ENCODE measurements around the gene FAM117B.

Gene FAM117B

GRCh38 chr2:202634556-202635427 lies at the start of gene FAM117B:
Gene FAM117B, plus strand, starts transcription at chr2:202634969. Its CDS starts 219 bp downstream, at chr2:202635188.
- H3K4me3 ChIP-seq (ENCODE audit: low read depth, low read length): peak within 1 kb of the TSS; percentile 93
- no peak for TF ChIP-seq CTCF (conservative IDR thresholded peaks at IDR 0.05; ENCODE audit: low read depth, low read length)
- DNase-seq (ENCODE audit: low read depth): peak; percentile 96

- peak; percentile 98 for TF ChIP-seq CTCF (conservative IDR thresholded peaks at IDR 0.05; ENCODE audit: low read depth, low read length)
- peak overlapping the region; percentile 22 for H3K4me3 ChIP-seq (ENCODE audit: low read depth, low read length)
- DNase-seq (ENCODE audit: low read depth): peak; percentile 78
These were observed 45.9 kb upstream of the FAM117B start for GRCh38 chr2:202588647-202589581.

GRCh38 chr2:202589582-202589949 lies 45.2 kb upstream of the FAM117B start:
- no peak overlapping the region for H3K4me3 ChIP-seq (ENCODE audit: low read depth, low read length)
- no peak for TF ChIP-seq CTCF (conservative IDR thresholded peaks at IDR 0.05; ENCODE audit: low read depth, low read length)
- no peak for DNase-seq (ENCODE audit: low read depth)

- DNase-seq (ENCODE audit: low read depth): peak; percentile 26
- no peak overlapping the region for H3K4me3 ChIP-seq (ENCODE audit: low read depth, low read length)
- TF ChIP-seq CTCF (conservative IDR thresholded peaks at IDR 0.05; ENCODE audit: low read depth, low read length): no peak
These were observed 42.2 kb upstream of the FAM117B start for GRCh38 chr2:202592566-202592965.

- no peak for TF ChIP-seq CTCF (conservative IDR thresholded peaks at IDR 0.05; ENCODE audit: low read depth, low read length)
- H3K4me3 ChIP-seq (ENCODE audit: low read depth, low read length): no peak overlapping the region
- no peak for DNase-seq (ENCODE audit: low read depth)
These were observed 35.7 kb upstream of the FAM117B start for GRCh38 chr2:202599105-202599504.

- DNase-seq (ENCODE audit: low read depth): no peak
- no peak overlapping the region for H3K4me3 ChIP-seq (ENCODE audit: low read depth, low read length)
- TF ChIP-seq CTCF (conservative IDR thresholded peaks at IDR 0.05; ENCODE audit: low read depth, low read length): no peak
These were observed 34.9 kb upstream of the FAM117B start for GRCh38 chr2:202599911-202600310.

All from choroid plexus epithelial cell (primary cell).